Activated CD4-positive, alpha-beta T cell treated with anti-CD3 and anti-CD28 coated beads, Interleukin-2, amount 10 ng/mL, durations not matched to agents 7 days and 5 days (primary cell): Measurements from ENCODE around the gene CFAP107. TPM values are rescaled to one million over a fixed set of nuclear protein-coding genes. Genes with fewer than 3 reads are reported as not detected.

Experiments used
- CTCF ChIA-PET: fragments of 350-600 bp; sonication (Branson Sonifier 250); formaldehyde crosslinking; loops from one replicate; lab custom pipeline; 2021; ENCODE audit warnings: antibody characterized with exemption; lab: Charles Lee
- POLR2A ChIA-PET: fragments of 350-600 bp; sonication (Branson Sonifier 250); formaldehyde crosslinking; loops from one replicate; lab custom pipeline; 2021; ENCODE audit warnings: antibody characterized with exemption; lab: Charles Lee
- DNase-seq: peaks from one replicate; pipeline ENCODE4 v3.0.0-alpha.2; 2020
- H3K27ac Mint-ChIP-seq: one replicate; pipeline ENCODE4 v1.8.0; 2021; ENCODE audit warnings: mild to moderate bottlenecking, moderate library complexity, mixed read lengths
- H3K27me3 Mint-ChIP-seq: one replicate; pipeline ENCODE4 v1.8.0; 2021; ENCODE audit warnings: mixed read lengths
- H3K36me3 Mint-ChIP-seq: one replicate; pipeline ENCODE4 v1.8.0; 2021; ENCODE audit warnings: low read depth, mixed read lengths
- H3K4me1 Mint-ChIP-seq: one replicate; pipeline ENCODE4 v1.8.0; 2021; ENCODE audit warnings: mixed read lengths
- H3K4me3 Mint-ChIP-seq: one replicate; pipeline ENCODE4 v1.8.0; 2021; ENCODE audit warnings: mild to moderate bottlenecking, moderate library complexity, mixed read lengths
- H3K9me3 Mint-ChIP-seq: one replicate; pipeline ENCODE4 v1.8.0; 2021; ENCODE audit warnings: mixed read lengths
- total RNA-seq, 2 experiments: library from RNA; stranded (reverse); gene quantifications; one replicate each; pipeline ENCODE4 v1.2.3, GENCODE V29; 2021

Gene CFAP107
- total RNA-seq, 2 experiments from 2014 or later = not detected

- H3K27ac Mint-ChIP-seq = no peak overlapping the region
- ChIA-PET POLR2A (no interaction called here), CTCF (no interaction called here)
- no peaks in the 10 kb centered on the region for H3K4me1 Mint-ChIP-seq
- DNase-seq = no peak
- H3K27me3 Mint-ChIP-seq = peaks cover 9% of the 10 kb centered on the region
- H3K4me3 Mint-ChIP-seq = no peak overlapping the region
- H3K36me3 Mint-ChIP-seq = no peaks in the 10 kb centered on the region
- H3K9me3 Mint-ChIP-seq = no peaks in the 10 kb centered on the region
Measured at GRCh38 chr1:12811409-12811784, 65.4 kb downstream of the CFAP107 start.

Other genes starting within 250 kb of the CFAP107 start
- gene DHRS3, start 128.0 kb upstream of the CFAP107 start, total RNA-seq = 10 to 100 TPM; 30.3 to 31.2 TPM
- not detected for gene AADACL4, start 102.1 kb upstream of the CFAP107 start, total RNA-seq
- gene AADACL3, start 30.1 kb upstream of the CFAP107 start, total RNA-seq = not detected
- not detected for gene PRAMEF12, start 27.5 kb downstream of the CFAP107 start, total RNA-seq
- not detected for gene PRAMEF1, start 45.2 kb downstream of the CFAP107 start, total RNA-seq
- gene PRAMEF11, start 85.2 kb downstream of the CFAP107 start, total RNA-seq = not detected
- gene HNRNPCL1, start 102.5 kb downstream of the CFAP107 start, total RNA-seq = not detected
- gene PRAMEF2, start 110.9 kb downstream of the CFAP107 start, total RNA-seq = not detected
- gene PRAMEF4, start 140.0 kb downstream of the CFAP107 start, total RNA-seq = not detected
- gene PRAMEF10, start 152.1 kb downstream of the CFAP107 start, total RNA-seq = not detected
- not detected for gene PRAMEF7, start 170.4 kb downstream of the CFAP107 start, total RNA-seq
- gene PRAMEF6, start 201.4 kb downstream of the CFAP107 start, total RNA-seq = not detected